Right lobe of liver (tissue), 6 donors: ENCODE measurements around the gene GPATCH11. TPM values are rescaled to one million over a fixed set of nuclear protein-coding genes. Genes with fewer than 3 reads are reported as not detected.

Source experiments
- ATAC-seq, 4 donors: fragments of 200-7000 bp; cut with Tn5 transposase; one replicate each; pipeline ENCODE4 v1.9.1; 2020; ENCODE audit warnings: mild to moderate bottlenecking in 4 of 4, moderate library complexity in 4 of 4
- DNase-seq, 3 donors: peaks; one replicate each; pipeline ENCODE4 v3.0.0-alpha.2; 2020
- H3K27ac ChIP-seq, 3 donors: fragments of 200-600 bp; one replicate each; pipeline ENCODE4 v1.8.0; 2022
- H3K27me3 ChIP-seq, 2 donors: fragments of 200-600 bp; one replicate each; pipeline ENCODE4 v1.8.0; 2022
- H3K36me3 ChIP-seq, 4 donors: fragments of 200-600 bp; sonication (generic) in 1 of 4; one replicate each; pipeline versions ENCODE4 v1.5.1 to v1.8.0; 2017 to 2022; ENCODE audit warnings: control low read depth in 1 of 4
- H3K4me1 ChIP-seq, 4 donors: fragments of 200-600 bp; sonication (generic) in 1 of 4; one replicate each; pipeline versions ENCODE4 v1.5.1 to v1.8.0; 2017 to 2022; ENCODE audit warnings: control low read depth in 1 of 4
- H3K4me3 ChIP-seq, 3 donors: fragments of 200-600 bp; one replicate each; pipeline ENCODE4 v1.8.0; 2022
- H3K9me3 ChIP-seq, 4 donors: fragments of 200-600 bp; sonication (generic) in 1 of 4; one replicate each; pipeline versions ENCODE4 v1.5.1 to v1.8.0; 2017 to 2022; ENCODE audit warnings: control low read depth in 1 of 4
- CTCF ChIP-seq, 4 donors: fragments of 200-600 bp in 3 of 4; fragments of 450-650 bp in 1 of 4; IDR thresholded peaks; one replicate each; pipeline versions ENCODE4 v1.5.1 to v1.8.0; 2016 to 2022; ENCODE audit warnings: antibody characterized with exemption in 4 of 4, mild to moderate bottlenecking in 2 of 4
- POLR2A ChIP-seq: fragments of 450-650 bp; IDR thresholded peaks from one replicate; pipeline ENCODE4 v1.6.1; 2017; ENCODE audit warnings: antibody characterized with exemption, mild to moderate bottlenecking
- WGBS: methylation state at CpG from one replicate; pipeline ENCODE4 v1.1.6; 2018; ENCODE audit warnings: low coverage, low lambda C conversion rate; ENCODE audit not compliant: insufficient coverage; ENCODE audit errors: missing lambda C conversion rate; 5-methylcytosine and 5-hydroxymethylcytosine counted together
- intact Hi-C, 2 donors: fragments of 100-400 bp; cut with DNase I; formaldehyde crosslinking; loops; one replicate each; pipeline versions ENCODE4 v1.11.2 to v1.14.1; 2022
- total RNA-seq, 6 experiments: library from RNA; depleted of rRNA in 2 of 6; stranded (reverse); fragments of >200 nt in 2 of 6; fragmentation: NEBNext Ultra II Directional in 3 of 6; extraction: Animal tissue kit (Norgen Biotek cat#: 25700) in 3 of 6; gene quantifications; one replicate each; pipeline versions ENCODE4 v1.1.0 to v1.2.4, GENCODE V29; 2016 to 2023
- donor health status: DM: no; HTN: yes; CAD: no.
- donor health status: DM: no; HTN: no; CAD: no.
- donor health status: DM: no; HTN: no; CAD: no.
- donor health status: DM: no; HTN: yes; CAD: no.
- donor health status: DM: no; HTN: yes; CAD: no.

GPATCH11 gene
- total RNA-seq, 6 experiments from 2014 or later: 2.5 to 4.2 (median 3.4) TPM

GRCh38 chr2:37117566-37117965 lies 33.2 kb downstream of the GPATCH11 start:
- H3K27me3 ChIP-seq: no peaks in the 10 kb centered on the region
- H3K4me3 ChIP-seq: no peak overlapping the region
- H3K27ac ChIP-seq: no peak overlapping the region
- no peaks in the 10 kb centered on the region for H3K4me1 ChIP-seq
- H3K36me3 ChIP-seq: peaks cover 0 to 40% (median 7%) of the 10 kb centered on the region in 4 donors
- ATAC-seq (no peak), DNase-seq (no peak)
- no peaks in the 10 kb centered on the region for H3K9me3 ChIP-seq
- WGBS: no CpG with 5 or more reads among the region's 1 CpG
- TF ChIP-seq CTCF (IDR thresholded peaks at IDR 0.05): no peak
- intact Hi-C loops: no loop called here

- no peaks in the 10 kb centered on the region for H3K4me1 ChIP-seq
- no peak for ATAC-seq
- H3K9me3 ChIP-seq: no peaks in the 10 kb centered on the region
- no peak overlapping the region for H3K4me3 ChIP-seq
- DNase-seq: no peak
- intact Hi-C loops: no loop called here
- no peak for TF ChIP-seq CTCF (IDR thresholded peaks at IDR 0.05)
- no peak for TF ChIP-seq POLR2A
- no peak overlapping the region for H3K27ac ChIP-seq
- H3K27me3 ChIP-seq: no peaks in the 10 kb centered on the region
- peaks cover 0 to 28% (median 4%) of the 10 kb centered on the region in 4 donors for H3K36me3 ChIP-seq
- 93% methylated on average over 4 of the region's 5 CpGs for WGBS
These were observed 34.8 kb downstream of the GPATCH11 start for GRCh38 chr2:37119157-37119556.

- H3K4me1 ChIP-seq: no peaks in the 10 kb centered on the region
- intact Hi-C loops: no loop called here
- ATAC-seq (no peak), DNase-seq (no peak)
- H3K36me3 ChIP-seq: peaks cover 0 to 34% (median 5%) of the 10 kb centered on the region in 4 donors
- WGBS: 100% methylated on average over 2 of the region's 2 CpGs
- no peaks in the 10 kb centered on the region for H3K9me3 ChIP-seq
- TF ChIP-seq POLR2A (no peak), CTCF (IDR thresholded peaks at IDR 0.05) (no peak)
- no peaks in the 10 kb centered on the region for H3K27me3 ChIP-seq
- H3K4me3 ChIP-seq: no peak overlapping the region
- H3K27ac ChIP-seq: no peak overlapping the region
These were observed 41.1 kb downstream of the GPATCH11 start for GRCh38 chr2:37125416-37125815.

GRCh38 chr2:37132914-37133313 lies 48.6 kb downstream of the GPATCH11 start:
- intact Hi-C loops: no loop called here
- 98% methylated on average over 6 of the region's 6 CpGs for WGBS
- no peak for TF ChIP-seq CTCF (IDR thresholded peaks at IDR 0.05)
- no peak for TF ChIP-seq POLR2A
- H3K27ac ChIP-seq: no peak overlapping the region
- H3K4me1 ChIP-seq: no peaks in the 10 kb centered on the region
- DNase-seq (no peak), ATAC-seq (no peak)
- peaks cover 0 to 57% (median 23%) of the 10 kb centered on the region in 4 donors for H3K36me3 ChIP-seq
- H3K27me3 ChIP-seq: no peaks in the 10 kb centered on the region
- no peaks in the 10 kb centered on the region for H3K9me3 ChIP-seq
- H3K4me3 ChIP-seq: no peak overlapping the region

GRCh38 chr2:37142546-37142945 lies 58.2 kb downstream of the GPATCH11 start:
- Histone ChIP-seq H3K4me1 (no peaks in the 10 kb centered on the region), H3K36me3 (peaks cover 3 to 61% (median 24%) of the 10 kb centered on the region in 4 donors), H3K9me3 (no peaks in the 10 kb centered on the region), H3K27me3 (no peaks in the 10 kb centered on the region), H3K27ac (no peak overlapping the region), H3K4me3 (no peak overlapping the region)
- ATAC-seq (no peak), DNase-seq (no peak)
- no peak for TF ChIP-seq POLR2A
- TF ChIP-seq CTCF (IDR thresholded peaks at IDR 0.05): no peak
- intact Hi-C loops: no loop called here
